Inflammatory macrophage treated with lipopolysaccharide for 4 hours (primary cell): ENCODE data around the gene TNF.

Experiments
- DNase-seq: peaks from one replicate; pipeline ENCODE4 v3.0.0-alpha.2; 2020

The TNF gene

DNA sequence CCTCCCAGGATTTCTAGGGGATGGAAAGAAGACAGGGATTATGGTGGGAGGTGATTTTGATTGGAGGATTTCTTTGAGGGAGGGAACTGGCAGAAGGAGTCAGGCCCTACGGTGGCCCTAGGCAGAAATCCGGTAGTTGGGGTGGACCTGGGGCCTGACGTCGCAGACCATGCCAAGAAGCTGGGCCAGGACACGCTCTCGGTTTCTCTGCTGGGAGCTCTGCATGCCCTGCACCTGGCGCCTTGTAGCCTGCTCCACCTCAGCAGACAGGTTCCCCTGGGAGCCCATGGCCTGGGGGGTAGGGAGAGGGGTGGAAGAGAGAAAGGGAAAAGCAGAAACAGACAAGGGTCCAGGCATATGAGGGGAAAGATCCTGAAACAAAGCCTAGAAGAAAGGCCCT is 30.1 kb upstream of the TNF start:
- no peak for DNase-seq

GRCh38 chr6:31546339-31546957 is 28.9 kb upstream of the TNF start, which contains the start of gene ATP6V1G2:
TSS of gene ATP6V1G2 (minus strand) at chr6:31546608. CDS start at chr6:31546559, 49 bp downstream.
- peak; percentile 79 for DNase-seq

DNA sequence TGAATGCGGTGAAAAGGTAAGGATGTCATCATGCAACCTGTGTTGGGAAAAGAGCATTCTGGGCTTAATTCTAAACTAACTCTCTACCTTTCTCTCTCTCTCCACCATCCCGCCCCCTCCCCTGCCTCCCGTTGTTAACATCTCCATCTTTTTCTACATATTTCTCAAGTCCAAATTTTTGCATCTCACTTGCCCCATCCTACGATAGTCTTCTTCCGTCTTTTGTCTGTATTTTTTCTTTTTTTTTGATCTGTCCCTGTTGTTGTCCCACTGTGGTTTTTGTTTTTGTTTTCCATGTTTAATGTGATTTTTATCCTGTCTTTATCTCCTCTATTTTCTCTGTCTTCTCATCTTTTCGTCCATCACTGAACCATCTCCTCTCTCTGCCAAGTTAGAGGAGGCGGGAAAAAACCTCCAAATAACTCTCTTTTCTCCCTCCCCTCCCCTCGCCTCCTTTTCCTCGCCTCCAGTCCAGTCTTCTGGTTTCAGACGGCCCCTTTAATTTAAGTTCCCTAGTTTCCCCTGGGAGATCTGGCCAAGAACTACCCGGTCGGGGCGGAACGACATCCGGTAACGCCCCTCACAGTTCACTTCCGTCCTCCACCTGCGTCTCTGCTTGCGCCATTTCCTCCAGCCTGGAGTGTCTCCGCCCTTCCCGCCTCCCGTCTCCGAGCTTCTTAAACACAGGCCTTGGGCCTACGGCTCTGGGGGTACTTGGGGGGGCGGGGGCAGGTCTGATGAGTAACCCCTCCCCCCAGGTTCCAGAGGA is 28.2 kb upstream of the TNF start, which contains the start of gene NFKBIL1:
Gene NFKBIL1, plus strand, starts transcription at position 651 of the 769 bp plus-strand sequence. Its CDS starts 87 bp downstream, at position 738.
- DNase-seq: peak; percentile 98

DNA sequence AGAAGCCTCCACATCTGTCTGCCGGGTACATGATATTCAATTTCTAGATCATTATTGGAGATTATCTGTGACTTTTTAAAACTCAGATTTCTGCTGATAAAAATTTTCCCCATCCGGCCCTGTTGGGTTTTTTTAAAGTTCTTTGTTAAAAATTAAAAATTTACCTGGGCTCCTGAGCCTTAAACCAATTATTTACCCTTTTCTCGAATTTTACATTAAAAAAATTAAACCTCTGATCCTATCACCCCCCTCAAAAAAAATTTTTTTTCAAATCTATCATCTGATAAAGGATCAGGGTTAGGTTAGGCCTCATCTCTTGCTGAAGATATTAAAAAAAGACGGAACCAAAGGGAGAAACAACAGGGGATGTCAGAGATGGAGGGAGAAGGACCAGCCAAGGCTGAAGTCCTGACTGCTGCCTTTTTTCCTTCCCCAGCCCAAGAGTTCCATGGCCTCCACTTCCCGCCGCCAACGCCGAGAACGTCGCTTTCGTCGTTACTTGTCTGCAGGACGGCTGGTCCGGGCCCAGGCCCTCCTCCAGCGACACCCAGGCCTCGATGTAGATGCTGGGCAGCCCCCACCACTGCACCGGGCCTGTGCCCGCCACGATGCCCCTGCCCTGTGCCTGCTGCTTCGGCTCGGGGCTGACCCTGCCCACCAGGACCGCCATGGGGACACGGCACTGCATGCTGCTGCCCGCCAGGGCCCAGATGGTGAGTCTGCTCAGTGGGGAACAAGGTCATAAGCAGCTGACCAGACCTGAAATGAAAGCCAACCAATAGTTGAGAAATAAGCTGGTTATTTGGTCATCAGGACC is 27.4 kb upstream of the TNF start:
- DNase-seq: peak; percentile 82

DNA sequence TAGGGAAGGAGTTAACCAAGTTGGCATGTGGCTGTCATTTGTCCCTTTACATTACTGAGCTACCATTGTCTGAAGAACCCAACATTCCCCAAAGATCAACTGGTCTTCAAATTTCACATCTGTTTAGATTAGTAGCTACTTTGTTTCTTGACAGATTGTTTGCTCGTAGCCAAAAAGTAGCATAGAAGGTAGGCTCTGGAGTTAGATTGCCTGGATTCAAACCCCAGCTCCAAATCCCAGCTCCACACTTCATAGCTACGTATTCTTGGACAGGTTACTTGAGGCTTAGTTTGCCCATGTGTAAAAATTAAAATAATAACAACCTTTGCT is 26.9 kb upstream of the TNF start:
- no peak for DNase-seq

GRCh38 chr6:31551371-31551770 is 24.0 kb upstream of the TNF start:
- peak; percentile 90 for DNase-seq

GRCh38 chr6:31556307-31556706 is 19.1 kb upstream of the TNF start:
- no peak for DNase-seq

DNA sequence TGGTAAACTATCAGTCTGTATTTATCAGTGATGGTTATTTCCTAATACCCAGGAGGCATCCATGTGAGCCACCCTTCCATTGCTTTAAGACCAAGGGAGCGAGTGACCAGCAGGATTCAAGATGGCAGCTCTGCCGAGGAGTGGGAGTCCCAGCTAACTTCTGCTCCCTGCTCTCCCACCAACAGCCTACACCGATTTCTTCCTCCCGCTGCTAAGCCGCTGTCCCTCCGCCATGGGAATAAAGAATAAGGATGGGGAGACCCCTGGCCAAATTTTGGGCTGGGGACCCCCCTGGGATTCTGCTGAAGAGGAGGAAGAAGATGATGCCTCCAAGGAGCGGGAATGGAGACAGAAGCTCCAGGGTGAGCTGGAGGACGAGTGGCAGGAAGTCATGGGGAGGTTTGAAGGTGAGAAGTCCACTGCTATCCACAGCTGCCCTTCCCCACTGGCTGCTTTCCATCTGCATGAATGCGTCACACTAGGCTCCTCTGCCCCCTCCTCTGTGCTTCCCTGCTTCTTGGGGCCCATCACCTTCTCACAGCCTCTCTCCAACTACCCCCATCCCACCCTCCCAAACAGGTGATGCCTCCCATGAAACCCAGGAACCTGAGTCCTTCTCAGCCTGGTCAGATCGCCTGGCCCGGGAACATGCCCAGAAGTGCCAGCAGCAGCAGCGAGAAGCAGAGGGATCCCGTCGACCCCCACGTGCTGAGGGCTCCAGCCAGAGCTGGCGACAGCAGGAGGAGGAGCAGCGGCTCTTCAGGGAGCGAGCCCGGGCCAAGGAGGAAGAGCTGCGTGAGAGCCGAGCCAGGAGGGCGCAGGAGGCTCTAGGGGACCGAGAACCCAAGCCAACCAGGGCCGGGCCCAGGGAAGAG is 17.7 kb upstream of the TNF start:
- DNase-seq: no peak

- DNase-seq: no peak
Observed at GRCh38 chr6:31558318-31558625, 17.1 kb upstream of the TNF start.

DNA sequence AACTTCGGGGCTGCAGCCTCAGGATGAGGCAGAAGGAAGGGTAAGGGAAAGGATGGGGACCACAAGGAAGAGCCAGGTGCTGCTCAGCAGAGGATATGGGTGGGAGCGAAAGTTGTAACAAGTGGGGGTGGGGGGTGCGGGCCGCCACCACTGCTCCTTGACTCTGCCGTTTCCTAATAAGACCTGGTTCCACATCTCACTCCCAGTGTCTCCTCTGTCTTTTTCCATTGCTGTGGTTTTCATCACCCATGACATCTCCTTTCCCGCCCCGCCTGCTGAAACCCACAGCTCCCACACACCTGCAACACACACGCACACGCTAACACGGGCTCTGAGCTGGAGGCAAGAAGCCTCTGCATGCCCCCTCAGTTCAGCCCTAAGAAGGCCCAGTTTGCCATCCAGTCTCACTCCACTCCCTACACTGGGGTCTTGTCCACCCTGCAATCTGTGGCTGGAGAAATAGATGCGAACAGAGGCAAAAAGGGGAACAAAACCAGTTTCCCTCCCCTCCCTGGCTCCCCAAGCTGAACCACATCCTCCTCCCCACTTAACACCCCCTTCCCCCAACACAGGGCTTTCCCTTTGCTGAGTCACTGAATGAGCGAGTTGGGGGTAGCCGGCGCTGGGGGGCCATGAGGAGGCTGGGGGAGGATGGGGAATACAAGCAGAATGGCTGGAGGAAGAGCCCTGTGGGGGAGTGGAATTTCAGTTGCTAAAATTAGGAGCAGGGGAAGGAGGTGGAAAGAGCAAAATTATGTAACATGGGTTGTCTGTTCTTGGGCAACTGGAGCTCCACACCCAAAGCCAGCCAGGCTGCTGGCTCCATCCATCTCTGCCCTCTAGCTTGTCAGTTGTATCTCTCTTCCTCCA is 16.5 kb upstream of the TNF start:
- DNase-seq: peak; percentile 98

DNA sequence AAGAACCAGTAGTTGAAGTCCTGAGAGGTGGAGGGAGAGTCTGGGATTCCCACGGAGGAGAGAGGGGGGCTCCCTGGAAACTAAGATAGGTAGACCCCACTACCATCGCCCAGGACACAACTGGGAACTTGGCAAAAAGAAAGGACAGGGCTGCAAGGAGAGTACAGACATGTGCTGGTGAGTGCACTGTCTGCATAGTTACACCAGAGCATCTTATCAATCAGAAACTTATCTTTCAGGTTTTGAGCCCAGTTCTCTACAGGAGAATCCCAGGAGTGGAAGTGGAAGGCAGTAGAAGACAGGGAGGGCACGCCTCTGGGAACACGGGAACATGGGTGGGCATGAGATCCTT is 15.8 kb upstream of the TNF start:
- no peak for DNase-seq

- peak; percentile 86 for DNase-seq
Observed at GRCh38 chr6:31559958-31560696, 15.2 kb upstream of the TNF start.

- DNase-seq: no peak
Observed at GRCh38 chr6:31560697-31561058, 14.7 kb upstream of the TNF start.

- peak; percentile 87 for DNase-seq
Observed at GRCh38 chr6:31567531-31568370, 7.6 kb upstream of the TNF start.

- peak; percentile 98 for DNase-seq
Observed at GRCh38 chr6:31568537-31568961, 6.8 kb upstream of the TNF start.

DNA sequence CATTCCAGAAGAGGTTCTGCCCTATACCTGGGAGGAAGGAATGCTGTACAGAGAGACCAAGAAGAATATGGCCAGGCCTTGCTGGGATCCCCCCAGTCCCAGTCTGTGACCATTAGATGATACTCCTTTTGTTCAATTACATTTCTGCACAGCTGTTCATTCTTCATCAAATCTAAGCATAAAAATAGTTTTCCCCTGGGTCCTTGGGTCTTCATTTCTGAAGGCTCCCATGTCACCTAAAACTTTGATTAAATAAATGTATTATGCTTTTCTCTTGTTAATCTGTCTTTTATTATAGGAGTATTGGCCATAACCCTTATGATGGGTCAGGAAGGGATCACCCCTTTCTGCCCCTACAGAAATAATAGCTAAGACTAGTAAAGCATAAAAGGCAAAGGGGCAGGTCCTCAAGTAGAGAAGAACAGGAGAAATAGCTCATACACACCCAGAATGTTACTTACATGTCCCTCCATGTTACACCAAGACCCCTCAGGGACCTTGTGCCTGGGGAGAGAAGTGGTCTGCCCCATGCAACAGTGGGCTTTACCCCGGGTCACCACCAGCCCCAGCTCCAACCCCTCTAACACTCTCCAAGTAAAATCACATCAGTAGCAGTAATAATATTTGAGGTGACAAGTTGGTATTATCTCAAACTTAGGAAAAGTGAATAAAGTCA is 5.4 kb upstream of the TNF start:
- no peak for DNase-seq

GRCh38 chr6:31572041-31572911 is 3.1 kb upstream of the TNF start, which contains the start of gene LTA:
TSS of gene LTA (plus strand) at chr6:31572289. CDS start at chr6:31572743, 454 bp downstream.
- DNase-seq: no peak
